B cell (primary cell): ENCODE measurements around the gene UBE3C. TPM values are rescaled to one million over a fixed set of nuclear protein-coding genes. Genes with fewer than 3 reads are reported as not detected.

ENCODE experiments used
- ATAC-seq: fragments of 200-7000 bp; cut with Tn5 transposase; one replicate; pipeline ENCODE4 v1.10.0; 2021; ENCODE audit warnings: low read depth, mild to moderate bottlenecking, moderate number of reproducible peaks, moderate library complexity
- CTCF ChIA-PET: fragments of 350-600 bp; sonication (Branson Sonifier 250); formaldehyde crosslinking; loops from one replicate; lab custom pipeline; 2021; ENCODE audit warnings: antibody characterized with exemption, inconsistent platforms; lab: Charles Lee
- POLR2A ChIA-PET: fragments of 350-600 bp; sonication (Branson Sonifier 250); formaldehyde crosslinking; loops from one replicate; lab custom pipeline; 2021; ENCODE audit warnings: antibody characterized with exemption; lab: Charles Lee
- DNase-seq: peaks from one replicate; pipeline ENCODE4 v3.0.0; 2013
- H2AFZ ChIP-seq: 2 replicates; pipeline ENCODE4 v1.6.1; 2012; ENCODE audit warnings: mild to moderate bottlenecking, low read depth, low read length; ENCODE audit not compliant: insufficient read depth, poor library complexity, severe bottlenecking
- H3K27ac ChIP-seq, 2 donors: 1 replicate in 1 of 2; 2 replicates in 1 of 2; pipeline ENCODE4 v1.5.1; 2012 to 2013; ENCODE audit warnings: low read length in 2 of 2, mild to moderate bottlenecking in 2 of 2, moderate library complexity in 1 of 2
- H3K27me3 ChIP-seq, 4 experiments: fragments of 200-600 bp in 1 of 4; sonication (generic) in 1 of 4; replicated peaks in 1 of 4; 1 replicate in 2 of 4; 2 replicates in 2 of 4; pipeline versions ENCODE4 v1.6.1 to v1.7.0; 2013 to 2016; ENCODE audit warnings: low read length in 3 of 4, mild to moderate bottlenecking in 2 of 4, mixed read lengths in 1 of 4, moderate library complexity in 1 of 4; ENCODE audit not compliant: insufficient read depth in 4 of 4, control insufficient read depth in 3 of 4; ENCODE audit errors: control extremely low read depth in 1 of 4
- H3K36me3 ChIP-seq, 2 experiments: replicated peaks in 1 of 2; 1 replicate in 1 of 2; 2 replicates in 1 of 2; pipeline versions ENCODE4 v1.6.1 to v1.7.1; 2013; ENCODE audit warnings: low read length in 1 of 2; ENCODE audit not compliant: insufficient read depth in 2 of 2, control insufficient read depth in 1 of 2; ENCODE audit errors: control extremely low read depth in 1 of 2, extremely low read depth in 1 of 2
- H3K4me1 ChIP-seq, 2 donors: fragments of 200-600 bp in 1 of 2; sonication (generic) in 1 of 2; 1 replicate in 1 of 2; 2 replicates in 1 of 2; pipeline versions ENCODE4 v1.5.1 to v1.6.1; 2013 to 2017; ENCODE audit warnings: low read length in 2 of 2; ENCODE audit not compliant: control insufficient read depth in 2 of 2, insufficient read depth in 2 of 2
- H3K4me2 ChIP-seq: replicated peaks from 2 replicates; pipeline ENCODE3; 2012; ENCODE audit warnings: mild to moderate bottlenecking, low read depth, low read length; ENCODE audit not compliant: poor library complexity, severe bottlenecking
- H3K4me3 ChIP-seq, 5 experiments: fragments of 200-600 bp in 1 of 5; sonication (generic) in 1 of 5; 1 replicate in 3 of 5; 2 replicates in 2 of 5; pipeline versions ENCODE4 v1.5.1 to v1.7.0; 2011 to 2016; ENCODE audit warnings: low read length in 4 of 5, mild to moderate bottlenecking in 4 of 5, low read depth in 2 of 5, control low read depth in 1 of 5, moderate library complexity in 1 of 5; ENCODE audit not compliant: insufficient read depth in 1 of 5; ENCODE audit errors: control extremely low read depth in 1 of 5, extremely low read depth in 1 of 5
- H3K79me2 ChIP-seq: fragments of 200-600 bp; sonication (generic); one replicate; pipeline ENCODE4 v1.6.0; 2016; ENCODE audit warnings: low read length; ENCODE audit not compliant: control insufficient read depth, insufficient read depth
- H3K9ac ChIP-seq: fragments of 200-600 bp; sonication (generic); 2 replicates; pipeline ENCODE4 v1.6.1; 2017; ENCODE audit warnings: mild to moderate bottlenecking, low read length, moderate library complexity
- H3K9me3 ChIP-seq, 3 donors: one replicate each; pipeline versions ENCODE4 v1.6.1 to v1.7.1; 2013; ENCODE audit warnings: low read length in 2 of 3; ENCODE audit not compliant: control insufficient read depth in 2 of 3, insufficient read depth in 1 of 3; ENCODE audit errors: control extremely low read depth in 1 of 3
- H4K20me1 ChIP-seq: 2 replicates; pipeline ENCODE4 v1.6.0; 2012; ENCODE audit warnings: mild to moderate bottlenecking, low read length; ENCODE audit not compliant: insufficient read depth, control insufficient read depth, poor library complexity, severe bottlenecking
- H3K27ac Mint-ChIP-seq: one replicate; pipeline ENCODE4 v1.8.0; 2021; ENCODE audit warnings: mixed read lengths
- H3K27me3 Mint-ChIP-seq: one replicate; pipeline ENCODE4 v1.8.0; 2021; ENCODE audit warnings: mixed read lengths
- H3K4me1 Mint-ChIP-seq: one replicate; pipeline ENCODE4 v1.8.0; 2021; ENCODE audit warnings: mixed read lengths
- H3K4me3 Mint-ChIP-seq: one replicate; pipeline ENCODE4 v1.8.0; 2021; ENCODE audit warnings: mixed read lengths
- H3K9me3 Mint-ChIP-seq: one replicate; pipeline ENCODE4 v1.8.0; 2022; ENCODE audit warnings: mixed read lengths; ENCODE audit not compliant: insufficient read depth
- EZH2 ChIP-seq: IDR thresholded peaks from 2 replicates; pipeline ENCODE4 v1.6.1; 2012; ENCODE audit warnings: borderline replicate concordance, low read depth, mild to moderate bottlenecking, moderate library complexity, low read length; ENCODE audit not compliant: insufficient read depth, poor library complexity, severe bottlenecking
- WGBS: methylation state at CpG from one replicate; pipeline ENCODE4 v1.1.5; 2013; ENCODE audit warnings: missing lambda C conversion rate; ENCODE audit not compliant: insufficient coverage; 5-methylcytosine and 5-hydroxymethylcytosine counted together
- intact Hi-C: fragments of 100-400 bp; cut with micrococcal nuclease; formaldehyde crosslinking; loops from one replicate; pipeline ENCODE4 v1.10.0; 2022
- polyA plus RNA-seq: library from polyadenylated mRNA; depleted of rRNA; stranded (reverse); fragments of >200 nt; gene quantifications from 2 replicates; pipeline ENCODE4 v1.2.3, GENCODE V29; 2012
- total RNA-seq, 2 donors: library from RNA; stranded (reverse); fragments of 120-200 nt in 1 of 2; gene quantifications; 1 replicate in 1 of 2; 2 replicates in 1 of 2; pipeline versions ENCODE4 v1.2.3 to v1.2.4, GENCODE V29; 2013 to 2022
- TF ChIP-seq, protein P1 (sequence below): fragments of 200-600 bp; IDR thresholded peaks from one replicate; pipeline ENCODE4 v1.8.0; 2022; ENCODE audit warnings: antibody characterized with exemption, mild to moderate bottlenecking

UBE3C gene
- total and polyA plus RNA-seq, 2 donors (not counting 1 experiment from before 2014, with no cell fraction given): 17.8 to 66.5 TPM

DNA sequence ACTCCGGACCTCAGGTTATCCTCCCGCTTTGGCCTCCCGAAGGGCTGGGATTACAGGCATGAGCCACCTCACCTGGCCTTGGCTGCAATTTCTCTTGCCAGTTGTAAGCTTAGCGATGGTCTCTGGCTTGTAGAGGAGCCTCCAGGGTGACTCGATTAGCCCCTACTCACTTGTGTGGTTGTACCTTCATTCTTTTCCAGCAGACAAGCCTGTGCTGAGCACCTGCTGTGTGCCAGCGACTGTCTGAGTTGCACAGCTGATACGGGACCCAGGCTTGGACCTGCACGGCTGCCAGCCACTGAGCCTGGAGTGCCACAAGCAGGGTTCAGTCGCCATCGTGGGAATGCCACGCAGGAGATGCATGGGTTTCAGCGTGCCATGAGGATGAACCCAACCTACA lies 156.0 kb downstream of the UBE3C start:
- peaks cover 0 to 3% (median 0%) of the 10 kb centered on the region in 3 donors for H3K9me3 ChIP-seq
- intact Hi-C loops: no loop called here
- 88% methylated on average over 8 of the region's 12 CpGs for WGBS
- DNase-seq (no peak), ATAC-seq (no peak)
- no peaks in the 10 kb centered on the region for H3K36me3 ChIP-seq
- CTCF ChIA-PET: no interaction called here
- no peak overlapping the region for H3K9ac ChIP-seq
- no peaks in the 10 kb centered on the region for H3K4me1 ChIP-seq
- H3K79me2 ChIP-seq: no peaks in the 10 kb centered on the region
- H2AFZ ChIP-seq: no peak overlapping the region
- H3K4me2 ChIP-seq: no peak overlapping the region
- H3K9me3 Mint-ChIP-seq: no peaks in the 10 kb centered on the region
- H3K27me3 Mint-ChIP-seq: peaks cover 4% of the 10 kb centered on the region
- no peaks in the 10 kb centered on the region for H3K4me1 Mint-ChIP-seq
- TF ChIP-seq, protein P1, sequence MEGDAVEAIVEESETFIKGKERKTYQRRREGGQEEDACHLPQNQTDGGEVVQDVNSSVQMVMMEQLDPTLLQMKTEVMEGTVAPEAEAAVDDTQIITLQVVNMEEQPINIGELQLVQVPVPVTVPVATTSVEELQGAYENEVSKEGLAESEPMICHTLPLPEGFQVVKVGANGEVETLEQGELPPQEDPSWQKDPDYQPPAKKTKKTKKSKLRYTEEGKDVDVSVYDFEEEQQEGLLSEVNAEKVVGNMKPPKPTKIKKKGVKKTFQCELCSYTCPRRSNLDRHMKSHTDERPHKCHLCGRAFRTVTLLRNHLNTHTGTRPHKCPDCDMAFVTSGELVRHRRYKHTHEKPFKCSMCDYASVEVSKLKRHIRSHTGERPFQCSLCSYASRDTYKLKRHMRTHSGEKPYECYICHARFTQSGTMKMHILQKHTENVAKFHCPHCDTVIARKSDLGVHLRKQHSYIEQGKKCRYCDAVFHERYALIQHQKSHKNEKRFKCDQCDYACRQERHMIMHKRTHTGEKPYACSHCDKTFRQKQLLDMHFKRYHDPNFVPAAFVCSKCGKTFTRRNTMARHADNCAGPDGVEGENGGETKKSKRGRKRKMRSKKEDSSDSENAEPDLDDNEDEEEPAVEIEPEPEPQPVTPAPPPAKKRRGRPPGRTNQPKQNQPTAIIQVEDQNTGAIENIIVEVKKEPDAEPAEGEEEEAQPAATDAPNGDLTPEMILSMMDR: no peak
- TF ChIP-seq EZH2: no peak
- H3K27ac Mint-ChIP-seq: no peak overlapping the region
- POLR2A ChIA-PET: no interaction called here
- no peak overlapping the region for H3K27ac ChIP-seq
- no peaks in the 10 kb centered on the region for H4K20me1 ChIP-seq
- H3K27me3 ChIP-seq: no peaks in the 10 kb centered on the region
- H3K4me3 ChIP-seq: no peak overlapping the region
- H3K4me3 Mint-ChIP-seq: no peak overlapping the region

DNA sequence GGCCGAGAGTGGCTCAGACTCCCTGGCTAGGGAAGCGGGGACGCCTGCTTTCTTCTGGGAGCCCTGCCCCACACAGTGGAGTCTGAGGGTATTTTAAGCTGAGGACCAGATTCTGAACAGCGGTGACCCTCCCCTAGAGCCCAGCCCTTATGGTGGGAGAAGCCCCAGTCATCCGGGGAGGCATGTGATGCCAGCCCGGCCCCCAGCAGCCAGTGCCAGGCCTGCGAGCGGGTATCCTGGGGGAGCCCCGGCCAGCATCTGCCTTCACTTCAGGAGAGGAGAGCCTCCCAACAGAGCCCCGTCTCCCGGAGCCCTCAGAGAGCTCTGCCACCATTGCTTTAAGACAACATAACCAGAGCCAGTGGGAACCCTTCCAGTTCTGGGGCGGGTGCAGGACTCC lies 156.6 kb downstream of the UBE3C start:
- CTCF ChIA-PET: no interaction called here
- Mint-ChIP-seq H3K4me1 (no peaks in the 10 kb centered on the region), H3K9me3 (no peaks in the 10 kb centered on the region), H3K4me3 (no peak overlapping the region), H3K27me3 (peaks cover 4% of the 10 kb centered on the region), H3K27ac (no peak overlapping the region)
- no peak overlapping the region for H2AFZ ChIP-seq
- H3K9ac ChIP-seq: no peak overlapping the region
- no peak for TF ChIP-seq EZH2
- TF ChIP-seq, protein P1: no peak
- intact Hi-C loops: no loop called here
- H3K4me3 ChIP-seq: no peak overlapping the region
- ATAC-seq: no peak
- DNase-seq: no peak
- H3K4me2 ChIP-seq: no peak overlapping the region
- H3K27ac ChIP-seq: no peak overlapping the region
- 87% methylated on average over 12 of the region's 12 CpGs for WGBS
- H3K79me2 ChIP-seq: no peaks in the 10 kb centered on the region
- H3K9me3 ChIP-seq: peaks cover 0 to 3% (median 0%) of the 10 kb centered on the region in 3 donors
- H4K20me1 ChIP-seq: no peaks in the 10 kb centered on the region
- H3K4me1 ChIP-seq: no peaks in the 10 kb centered on the region
- H3K36me3 ChIP-seq: no peaks in the 10 kb centered on the region
- no peaks in the 10 kb centered on the region for H3K27me3 ChIP-seq
- POLR2A ChIA-PET: no interaction called here
